DMS 273 (cell line): ENCODE measurements around the gene LMTK3.
"Not testable (repeated sequence)": the region's sequence is repeated elsewhere in the genome, so short reads cannot be mapped to it uniquely, and the experiment has no call there.

ENCODE experiments used
- DNase-seq: peaks from one replicate; lab custom pipeline; 2025; ENCODE audit not compliant: unreplicated experiment; lab: John Stamatoyannopoulos, UW

Gene LMTK3

GRCh38 chr19:48490981-48491792 is 20.4 kb downstream of the LMTK3 start:
- peak; percentile 69 for DNase-seq

GRCh38 chr19:48489608-48490216 is 21.9 kb downstream of the LMTK3 start:
- DNase-seq, result peak; percentile 85

GRCh38 chr19:48488478-48488877 is 23.2 kb downstream of the LMTK3 start:
- DNase-seq, result not testable (repeated sequence)

- DNase-seq, result peak; percentile 55
These were observed 23.7 kb downstream of the LMTK3 start for GRCh38 chr19:48487948-48488347.

GRCh38 chr19:48487544-48487943 is 24.1 kb downstream of the LMTK3 start:
- no peak for DNase-seq

GRCh38 chr19:48486706-48487105 is 24.9 kb downstream of the LMTK3 start:
- not testable (repeated sequence) for DNase-seq

GRCh38 chr19:48484931-48485612 is 26.6 kb downstream of the LMTK3 start:
- DNase-seq, result peak; percentile 70

- DNase-seq, result no peak
These were observed 27.3 kb downstream of the LMTK3 start for GRCh38 chr19:48484247-48484893.

GRCh38 chr19:48483301-48483700 is 28.3 kb downstream of the LMTK3 start:
- no peak for DNase-seq

GRCh38 chr19:48481846-48482639 is 29.6 kb downstream of the LMTK3 start:
- peak; percentile 47 for DNase-seq

GRCh38 chr19:48480558-48481500 is 30.8 kb downstream of the LMTK3 start:
- no peak for DNase-seq

GRCh38 chr19:48480183-48480557 is 31.5 kb downstream of the LMTK3 start:
- no peak for DNase-seq

GRCh38 chr19:48479686-48480085 is 31.9 kb downstream of the LMTK3 start:
- DNase-seq, result no peak

GRCh38 chr19:48478339-48479256 is 33.0 kb downstream of the LMTK3 start:
- DNase-seq, result no peak

GRCh38 chr19:48477698-48478338 is 33.8 kb downstream of the LMTK3 start:
- DNase-seq, result no peak

- DNase-seq, result no peak
These were observed 34.5 kb downstream of the LMTK3 start for GRCh38 chr19:48477067-48477685.

- DNase-seq, result no peak
These were observed 35.5 kb downstream of the LMTK3 start for GRCh38 chr19:48476176-48476575.
